NCI-H2196 treated with DMSO at 0.1 percent for 48 hours (cell line): ENCODE results near the gene ERFL.
A peak's percentile ranks its signal among the peaks of the same experiment; 100 is the strongest.

Experiments used
- DNase-seq: peaks from one replicate; lab custom pipeline; 2025; ENCODE audit not compliant: unreplicated experiment; lab: John Stamatoyannopoulos, UW

Gene ERFL

GRCh38 chr19:41901707-41902360 lies 26.4 kb downstream of the ERFL start:
- DNase-seq: no peak

- no peak for DNase-seq
These were observed 30.0 kb downstream of the ERFL start for GRCh38 chr19:41898235-41898634.

GRCh38 chr19:41897820-41898219 lies 30.4 kb downstream of the ERFL start:
- DNase-seq: no peak

GRCh38 chr19:41897181-41897580 lies 31.1 kb downstream of the ERFL start:
- no peak for DNase-seq

GRCh38 chr19:41896581-41896942 lies 31.7 kb downstream of the ERFL start:
- no peak for DNase-seq

- no peak for DNase-seq
These were observed 32.3 kb downstream of the ERFL start for GRCh38 chr19:41895745-41896580.

- no peak for DNase-seq
These were observed 33.9 kb downstream of the ERFL start for GRCh38 chr19:41894350-41894749.

GRCh38 chr19:41893899-41894298 lies 34.4 kb downstream of the ERFL start:
- no peak for DNase-seq

- DNase-seq: no peak
These were observed 35.9 kb downstream of the ERFL start for GRCh38 chr19:41892173-41892902.

- no peak for DNase-seq
These were observed 37.3 kb downstream of the ERFL start for GRCh38 chr19:41890936-41891335.

- DNase-seq: no peak
These were observed 38.4 kb downstream of the ERFL start for GRCh38 chr19:41889896-41890295.

GRCh38 chr19:41888926-41889325 lies 39.3 kb downstream of the ERFL start:
- no peak for DNase-seq

GRCh38 chr19:41887711-41888382 lies 40.4 kb downstream of the ERFL start:
- peak; percentile 74 for DNase-seq

GRCh38 chr19:41886761-41887710 lies 41.2 kb downstream of the ERFL start:
- no peak for DNase-seq

- DNase-seq: peak; percentile 96
These were observed 44.2 kb downstream of the ERFL start for GRCh38 chr19:41883821-41884733.

GRCh38 chr19:41883463-41883820 lies 44.8 kb downstream of the ERFL start:
- no peak for DNase-seq

- DNase-seq: no peak
These were observed 45.4 kb downstream of the ERFL start, which contains the start of gene ARHGEF1 for GRCh38 chr19:41882568-41883462. Gene ARHGEF1 (plus strand): TSS chr19:41883184. CDS start chr19:41888083, 4,899 bp downstream.

GRCh38 chr19:41880329-41880708 lies 47.9 kb downstream of the ERFL start:
- no peak for DNase-seq
